CD4-positive, alpha-beta T cell (primary cell): ENCODE results near the gene NEMF. TPM values are rescaled to one million over a fixed set of nuclear protein-coding genes. Genes with fewer than 3 reads are reported as not detected.

Source experiments
- ATAC-seq: fragments of 200-7000 bp; cut with Tn5 transposase; one replicate; pipeline ENCODE4 v1.10.0; 2022; ENCODE audit warnings: mild to moderate bottlenecking; ENCODE audit not compliant: poor library complexity
- CTCF ChIA-PET: fragments of 350-600 bp; sonication (Branson Sonifier 250); formaldehyde crosslinking; loops from one replicate; lab custom pipeline; 2021; ENCODE audit warnings: antibody characterized with exemption, inconsistent platforms; lab: Charles Lee
- POLR2A ChIA-PET: fragments of 350-600 bp; sonication (Branson Sonifier 250); formaldehyde crosslinking; loops from one replicate; lab custom pipeline; 2021; ENCODE audit warnings: antibody characterized with exemption, inconsistent platforms; lab: Charles Lee
- DNase-seq, 14 experiments: peaks; one replicate each; pipeline ENCODE4 v3.0.0-alpha.2; 2013 to 2020; ENCODE audit warnings: mixed read lengths in 2 of 14
- H3K27ac ChIP-seq, 2 donors: one replicate each; pipeline versions ENCODE4 v1.5.1 to v1.7.0; 2013; ENCODE audit warnings: low read length in 2 of 2, low read depth in 1 of 2, mild to moderate bottlenecking in 1 of 2
- H3K27me3 ChIP-seq, 2 experiments: 1 replicate in 1 of 2; 2 replicates in 1 of 2; pipeline versions ENCODE4 v1.6.1 to v1.7.0; 2013; ENCODE audit warnings: low read length in 2 of 2, control low read depth in 1 of 2, mild to moderate bottlenecking in 1 of 2, moderate library complexity in 1 of 2; ENCODE audit not compliant: insufficient read depth in 2 of 2, control insufficient read depth in 1 of 2
- H3K36me3 ChIP-seq: one replicate; pipeline ENCODE4 v1.6.1; 2013; ENCODE audit warnings: low read length, control low read depth; ENCODE audit not compliant: insufficient read depth
- H3K4me1 ChIP-seq: one replicate; pipeline ENCODE4 v1.6.1; 2013; ENCODE audit warnings: low read length, control low read depth; ENCODE audit not compliant: insufficient read depth
- H3K4me3 ChIP-seq: one replicate; pipeline ENCODE4 v1.5.1; 2013; ENCODE audit warnings: mild to moderate bottlenecking, low read length, moderate library complexity
- H3K9me3 ChIP-seq, 2 experiments: 1 replicate in 1 of 2; 2 replicates in 1 of 2; pipeline versions ENCODE4 v1.6.1 to v1.7.0; 2013; ENCODE audit warnings: low read length in 2 of 2, mild to moderate bottlenecking in 2 of 2, control low read depth in 1 of 2, moderate library complexity in 1 of 2; ENCODE audit not compliant: control insufficient read depth in 1 of 2, insufficient read depth in 1 of 2
- H3K27ac Mint-ChIP-seq: one replicate; pipeline ENCODE4 v1.8.0; 2020; ENCODE audit warnings: mixed read lengths
- H3K27me3 Mint-ChIP-seq: one replicate; pipeline ENCODE4 v1.8.0; 2021; ENCODE audit warnings: mixed read lengths
- H3K36me3 Mint-ChIP-seq: one replicate; pipeline ENCODE4 v1.8.0; 2021; ENCODE audit warnings: low read depth, mixed read lengths
- H3K4me1 Mint-ChIP-seq: one replicate; pipeline ENCODE4 v1.8.0; 2021; ENCODE audit warnings: low read depth, mixed read lengths
- H3K4me3 Mint-ChIP-seq: one replicate; pipeline ENCODE4 v1.8.0; 2020; ENCODE audit warnings: mild to moderate bottlenecking, mixed read lengths
- H3K9me3 Mint-ChIP-seq: one replicate; pipeline ENCODE4 v1.8.0; 2020; ENCODE audit warnings: mixed read lengths
- CTCF ChIP-seq: fragments of 200-600 bp; IDR thresholded peaks from one replicate; pipeline ENCODE4 v1.8.0; 2022; ENCODE audit warnings: antibody characterized with exemption, mild to moderate bottlenecking
- intact Hi-C, 2 experiments: fragments of 100-400 bp; cut with DNase I in 1 of 2; cut with micrococcal nuclease in 1 of 2; formaldehyde crosslinking; loops; one replicate each; pipeline versions ENCODE4 v1.15.1 to v1.9.0; 2023 to 2025; cut with DNase I, micrococcal nuclease
- total RNA-seq, 174 experiments: library from RNA in 2 of 174; stranded (reverse) in 2 of 174; gene quantifications; one replicate each; pipeline ENCODE4 v1.2.3 and lab custom pipeline; 2021 to 2026

The NEMF gene
- total RNA-seq, 2 experiments from 2014 or later: 96.0 to 97.7 TPM

GRCh38 chr14:49868720-49869114 lies 16.1 kb upstream of the NEMF start:
- ATAC-seq: no peak
- Mint-ChIP-seq H3K27me3 (no peaks in the 10 kb centered on the region), H3K36me3 (peaks cover 3% of the 10 kb centered on the region), H3K4me3 (peak overlapping the region; percentile 89), H3K27ac (peak overlapping the region; percentile 89), H3K9me3 (no peaks in the 10 kb centered on the region), H3K4me1 (peaks cover 14% of the 10 kb centered on the region)
- H3K9me3 ChIP-seq: no peaks in the 10 kb centered on the region
- ChIA-PET CTCF (interaction anchor here (0.6 to 2.0 kb wide), 6 partner anchors 16 to 236 kb away, joined by 3 to 5 read pairs (median 4); partner anchors contain the start of genes DNAAF2 and NEMF), POLR2A (interaction anchor here (0.5 to 8.7 kb wide), 28 partner anchors 10 to 290 kb away, joined by 3 to 155 read pairs (median 6); partner anchors contain the start of genes ARF6, KLHDC2, MGAT2 and NEMF)
- intact Hi-C loops: loop anchor here (1.0 to 10.0 kb wide), 6 partner anchors 24 to 446 kb away; partner anchors contain the start of genes DMAC2L (in 2 of the 2), L2HGDH (in 2 of the 2), ARF6 (in 1 of the 2) and SOS2 (in 1 of the 2)
- no peak for TF ChIP-seq CTCF
- peak overlapping the region; percentile 63 to 71 for H3K27ac ChIP-seq
- H3K27me3 ChIP-seq: no peaks in the 10 kb centered on the region
- peaks cover 30% of the 10 kb centered on the region for H3K4me1 ChIP-seq
- no peaks in the 10 kb centered on the region for H3K36me3 ChIP-seq
- DNase-seq: no peak
- H3K4me3 ChIP-seq: peak overlapping the region; percentile 50

DNA sequence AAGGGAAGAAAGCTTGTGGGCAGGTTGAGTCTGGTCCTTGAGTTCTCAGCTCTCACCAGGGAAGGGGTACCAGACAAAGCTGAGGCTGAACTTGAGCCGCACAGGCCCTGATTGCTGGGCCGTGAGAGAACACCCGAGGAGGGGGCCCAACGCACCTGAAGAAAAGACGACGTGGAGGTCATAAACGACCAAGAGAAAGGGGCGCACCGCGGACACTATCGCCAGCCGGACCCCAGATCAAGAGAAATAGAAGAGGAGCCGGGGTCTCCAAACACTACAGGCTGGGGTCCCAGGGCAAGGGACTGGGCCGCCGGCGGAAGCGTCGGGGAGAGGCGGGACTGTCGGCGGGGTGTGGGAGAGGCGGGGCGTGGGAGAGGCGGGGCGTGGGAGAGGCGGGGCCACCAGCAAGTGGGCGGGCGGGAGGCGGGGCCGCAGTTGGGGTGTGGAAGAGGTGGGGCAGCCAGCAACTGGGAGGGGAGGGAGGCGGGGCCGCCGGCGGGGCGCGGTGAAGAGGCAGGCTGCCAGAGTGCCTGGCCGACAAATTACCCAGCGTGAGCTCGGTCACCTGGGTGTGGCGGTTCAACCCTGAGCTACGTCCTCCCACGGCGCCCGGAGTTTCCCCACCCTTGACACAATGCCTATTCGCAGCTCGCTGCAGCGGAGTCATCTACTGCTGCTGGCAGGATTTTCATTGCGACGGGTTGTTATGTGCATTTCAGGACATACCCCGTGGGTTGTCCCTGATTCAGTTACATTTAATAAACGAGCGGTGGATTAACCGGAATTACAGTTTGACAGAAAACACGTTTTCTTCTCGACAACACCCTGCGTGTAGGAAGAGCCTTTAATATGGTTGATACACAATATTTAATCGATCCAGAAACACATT lies 15.5 kb upstream of the NEMF start:
- H3K36me3 ChIP-seq: no peaks in the 10 kb centered on the region
- intact Hi-C loops: loop anchor here (1.0 to 10.0 kb wide), 6 partner anchors 24 to 447 kb away; partner anchors contain the start of genes DMAC2L (in 2 of the 2), L2HGDH (in 2 of the 2), ARF6 (in 1 of the 2) and SOS2 (in 1 of the 2)
- no peaks in the 10 kb centered on the region for H3K9me3 ChIP-seq
- H3K4me3 ChIP-seq: peak overlapping the region; percentile 63
- Mint-ChIP-seq H3K27ac (peak overlapping the region; percentile 89), H3K9me3 (no peaks in the 10 kb centered on the region), H3K27me3 (no peaks in the 10 kb centered on the region), H3K4me1 (peaks cover 14% of the 10 kb centered on the region), H3K4me3 (peak overlapping the region; percentile 89), H3K36me3 (peaks cover 3% of the 10 kb centered on the region)
- peaks cover 36% of the 10 kb centered on the region for H3K4me1 ChIP-seq
- TF ChIP-seq CTCF: no peak
- H3K27me3 ChIP-seq: no peaks in the 10 kb centered on the region
- H3K27ac ChIP-seq: peak overlapping the region; percentile 93
- ChIA-PET POLR2A (interaction anchor here (0.5 to 8.7 kb wide), 32 partner anchors 11 to 291 kb away, joined by 3 to 155 read pairs (median 5); partner anchors contain the start of genes ARF6, KLHDC2, MGAT2 and NEMF), CTCF (interaction anchor here (0.8 to 2.0 kb wide), 8 partner anchors 16 to 244 kb away, joined by 3 to 5 read pairs (median 4); partner anchors contain the start of genes ARF6, DNAAF2, KLHDC2 and NEMF)
- ATAC-seq (peak; percentile 89), DNase-seq (peak; percentile 96 to 99 (median 98))

- peaks cover 0 to 3% of the 10 kb centered on the region in 2 experiments for H3K9me3 ChIP-seq
- peaks cover 24% of the 10 kb centered on the region for H3K4me1 Mint-ChIP-seq
- peak; percentile 61 to 88 (median 78) for DNase-seq
- no peak overlapping the region for H3K4me3 Mint-ChIP-seq
- no peak overlapping the region for H3K4me3 ChIP-seq
- no peaks in the 10 kb centered on the region for H3K36me3 ChIP-seq
- peaks cover 2% of the 10 kb centered on the region for H3K9me3 Mint-ChIP-seq
- H3K27ac Mint-ChIP-seq: no peak overlapping the region
- peaks cover 50% of the 10 kb centered on the region for H3K4me1 ChIP-seq
- peak; percentile 89 for TF ChIP-seq CTCF
- POLR2A ChIA-PET: interaction anchor here (0.9 to 8.7 kb wide), 14 partner anchors 13 to 245 kb away, joined by 3 to 220 read pairs (median 6); partner anchors contain the start of gene NEMF
- peaks cover 15% of the 10 kb centered on the region for H3K27me3 Mint-ChIP-seq
- intact Hi-C loops: loop anchor here (1.0 to 10.0 kb wide), 4 partner anchors 197 to 449 kb away; partner anchors contain the start of genes DMAC2L (in 2 of the 2), L2HGDH (in 2 of the 2) and SOS2 (in 1 of the 2)
- ATAC-seq: no peak
- H3K27me3 ChIP-seq: no peaks in the 10 kb centered on the region
- CTCF ChIA-PET: interaction anchor here (0.6 to 1.7 kb wide), 22 partner anchors 13 to 249 kb away, joined by 3 to 10 read pairs (median 4); partner anchors contain the start of gene NEMF
- no peak overlapping the region for H3K27ac ChIP-seq
- H3K36me3 Mint-ChIP-seq: peaks cover 3% of the 10 kb centered on the region
Measured at GRCh38 chr14:49865431-49865859, 12.9 kb upstream of the NEMF start.
